ENCODE data around the gene CNGB1.

GRCh38 chr16:57941016-57941664, 29.8 kb downstream of the CNGB1 start:
- TF ChIP-seq REST (IDR thresholded peaks at IDR 0.05; ENCODE audit: low read depth, low read length): no peak
- no peak for TF ChIP-seq NRF1 (IDR thresholded peaks at IDR 0.05; ENCODE audit: low read depth, low read length)
- no peak for TF ChIP-seq TCF12 (IDR thresholded peaks at IDR 0.05)
- no peak for TF ChIP-seq SIN3A (IDR thresholded peaks at IDR 0.05; ENCODE audit: borderline replicate concordance, low read depth, low read length)
- TF ChIP-seq CTCF (IDR thresholded peaks at IDR 0.05): no peak

Data from SK-N-SH (cell line).